GM06990 (cell line): ENCODE data around the gene LSMEM2.

ENCODE experiments used
- DNase-seq: peaks from one replicate; pipeline ENCODE4 v3.0.0-alpha.2; 2011; ENCODE audit not compliant: insufficient read length; ENCODE audit errors: extremely low read depth
- H3K27me3 ChIP-seq: replicated peaks from 2 replicates; pipeline ENCODE4 v1.6.0; 2011; ENCODE audit warnings: low read length; ENCODE audit not compliant: control insufficient read depth, insufficient read depth
- H3K36me3 ChIP-seq: 2 replicates; pipeline ENCODE4 v1.5.1; 2011; ENCODE audit warnings: low read length; ENCODE audit not compliant: control insufficient read depth, insufficient read depth
- H3K4me3 ChIP-seq: replicated peaks from 2 replicates; pipeline ENCODE4 v1.5.1; 2011; ENCODE audit warnings: low read depth, mild to moderate bottlenecking, control low read depth, low read length
- CTCF ChIP-seq: IDR thresholded peaks from 2 replicates; pipeline ENCODE4 v1.5.1; 2011; ENCODE audit warnings: low read length, control low read depth, mild to moderate bottlenecking, inconsistent platforms; ENCODE audit not compliant: insufficient read depth, poor library complexity, severe bottlenecking

LSMEM2 gene

GRCh38 chr3:50292159-50293078 lies 13.5 kb downstream of the LSMEM2 start, which contains the start of gene IFRD2:
Gene IFRD2 (minus strand): TSS chr3:50292429. CDS start chr3:50292274, 155 bp downstream.
- TF ChIP-seq CTCF: no peak
- Histone ChIP-seq H3K4me3 (peak within 1 kb of the TSS; percentile 95), H3K36me3 (peaks cover 22% of the 10 kb centered on the region), H3K27me3 (no peaks in the 10 kb centered on the region)
- peak; percentile 97 for DNase-seq

GRCh38 chr3:50293079-50293801 lies 14.4 kb downstream of the LSMEM2 start:
- Histone ChIP-seq H3K27me3 (no peaks in the 10 kb centered on the region), H3K4me3 (peak overlapping the region; percentile 64), H3K36me3 (peaks cover 20% of the 10 kb centered on the region)
- TF ChIP-seq CTCF: no peak
- DNase-seq: no peak

GRCh38 chr3:50294089-50294488 lies 15.2 kb downstream of the LSMEM2 start:
- no peak overlapping the region for H3K4me3 ChIP-seq
- peaks cover 12% of the 10 kb centered on the region for H3K36me3 ChIP-seq
- DNase-seq: no peak
- no peaks in the 10 kb centered on the region for H3K27me3 ChIP-seq
- TF ChIP-seq CTCF: no peak

- peaks cover 6% of the 10 kb centered on the region for H3K36me3 ChIP-seq
- H3K27me3 ChIP-seq: no peaks in the 10 kb centered on the region
- TF ChIP-seq CTCF: no peak
- no peak overlapping the region for H3K4me3 ChIP-seq
- no peak for DNase-seq
Observed at GRCh38 chr3:50294492-50295403, 15.9 kb downstream of the LSMEM2 start.
